ENCODE data around the gene C11orf87.

C11orf87 gene

GRCh38 chr11:109421981-109422869 lies at the start of gene C11orf87:
C11orf87 (plus strand) TSS chr11:109422190; CDS start chr11:109423634, 1,444 bp downstream.
- TF ChIP-seq CTCF (IDR thresholded peaks at IDR 0.05; ENCODE audit: extremely low read depth, insufficient read depth, missing control alignments) = no peak
- DNase-seq (ENCODE audit: low spot score) = no peak
- in situ Hi-C loops (cut with MboI; ENCODE audit: low pct_unique_long_range_greater_than_20kb, low sequenced_read_pairs, unreplicated experiment) = no loop called here

GRCh38 chr11:109374032-109374431 lies 48.0 kb upstream of the C11orf87 start:
- DNase-seq (ENCODE audit: low spot score) = no peak
- in situ Hi-C loops (cut with MboI; ENCODE audit: low pct_unique_long_range_greater_than_20kb, low sequenced_read_pairs, unreplicated experiment) = no loop called here
- no peak for TF ChIP-seq CTCF (IDR thresholded peaks at IDR 0.05; ENCODE audit: extremely low read depth, insufficient read depth, missing control alignments)

GRCh38 chr11:109374441-109374840 lies 47.5 kb upstream of the C11orf87 start:
- no peak for DNase-seq (ENCODE audit: low spot score)
- TF ChIP-seq CTCF (IDR thresholded peaks at IDR 0.05; ENCODE audit: extremely low read depth, insufficient read depth, missing control alignments) = no peak
- in situ Hi-C loops (cut with MboI; ENCODE audit: low pct_unique_long_range_greater_than_20kb, low sequenced_read_pairs, unreplicated experiment) = no loop called here

GRCh38 chr11:109377039-109377742 lies 44.8 kb upstream of the C11orf87 start:
- in situ Hi-C loops (cut with MboI; ENCODE audit: low pct_unique_long_range_greater_than_20kb, low sequenced_read_pairs, unreplicated experiment) = no loop called here
- DNase-seq (ENCODE audit: low spot score) = no peak
- TF ChIP-seq CTCF (IDR thresholded peaks at IDR 0.05; ENCODE audit: extremely low read depth, insufficient read depth, missing control alignments) = no peak

- in situ Hi-C loops (cut with MboI; ENCODE audit: low pct_unique_long_range_greater_than_20kb, low sequenced_read_pairs, unreplicated experiment) = no loop called here
- no peak for DNase-seq (ENCODE audit: low spot score)
- no peak for TF ChIP-seq CTCF (IDR thresholded peaks at IDR 0.05; ENCODE audit: extremely low read depth, insufficient read depth, missing control alignments)
Measured at GRCh38 chr11:109378034-109378433, 44.0 kb upstream of the C11orf87 start.

GRCh38 chr11:109383306-109383705 lies 38.7 kb upstream of the C11orf87 start:
- in situ Hi-C loops (cut with MboI; ENCODE audit: low pct_unique_long_range_greater_than_20kb, low sequenced_read_pairs, unreplicated experiment) = no loop called here

More at GRCh38 chr11:109383306-109383705, 38.7 kb upstream of the C11orf87 start:
- no peak for TF ChIP-seq CTCF (IDR thresholded peaks at IDR 0.05; ENCODE audit: extremely low read depth, insufficient read depth, missing control alignments)
- no peak for DNase-seq (ENCODE audit: low spot score)
